T-helper 1 cell (primary cell): ENCODE data around the gene OPTN.
"Not testable (repeated sequence)": the region's sequence is repeated elsewhere in the genome, so short reads cannot be mapped to it uniquely, and the experiment has no call there.

Source experiments
- DNase-seq, 5 donors: peaks; one replicate each; pipeline ENCODE4 v3.0.0-alpha.2; 2012 to 2020

OPTN gene

GRCh38 chr10:13091801-13092200 is 8.2 kb upstream of the OPTN start:
- DNase-seq: no peak

DNA sequence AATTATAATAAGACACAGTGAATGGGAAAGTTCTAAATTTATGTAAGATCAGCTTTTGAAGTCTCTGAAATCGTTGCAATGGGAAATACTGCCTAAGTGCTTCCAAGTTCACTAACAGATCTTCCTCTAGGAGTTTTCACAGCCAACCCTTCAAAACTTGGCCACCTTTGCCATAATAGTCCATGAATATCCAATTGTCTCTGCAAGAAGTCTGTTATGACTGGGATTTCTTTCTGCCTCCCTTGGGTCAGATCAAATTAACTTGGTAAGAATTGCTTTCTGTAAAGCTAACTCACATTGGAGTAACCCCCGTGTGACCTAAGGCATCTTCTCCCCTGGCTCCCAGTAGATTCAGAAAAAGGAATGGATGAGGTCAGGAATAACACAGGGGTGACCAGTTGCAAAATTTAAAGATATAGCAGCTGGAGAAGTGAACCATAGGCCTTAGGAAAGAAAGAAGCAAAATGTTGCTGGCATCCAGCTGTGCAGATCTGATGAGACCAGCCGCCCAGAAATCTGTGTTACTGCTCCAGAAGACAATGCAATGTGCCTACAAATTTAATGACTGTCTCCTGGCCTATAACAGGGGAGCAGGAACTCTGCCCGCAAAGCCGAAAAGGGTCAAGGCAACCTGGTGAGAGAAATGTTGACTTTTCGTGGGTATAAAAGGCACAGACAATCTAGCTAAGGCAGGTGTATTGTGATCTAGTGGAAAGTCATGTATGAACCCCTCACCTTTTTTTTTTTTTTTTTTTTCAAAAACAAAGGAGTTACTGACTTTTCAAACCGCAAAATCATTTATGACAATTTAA is 7.5 kb upstream of the OPTN start:
- no peak for DNase-seq

GRCh38 chr10:13094082-13094481 is 5.9 kb upstream of the OPTN start:
- not testable (repeated sequence) for DNase-seq

- no peak for DNase-seq
Measured at GRCh38 chr10:13095094-13095493, 4.9 kb upstream of the OPTN start.

DNA sequence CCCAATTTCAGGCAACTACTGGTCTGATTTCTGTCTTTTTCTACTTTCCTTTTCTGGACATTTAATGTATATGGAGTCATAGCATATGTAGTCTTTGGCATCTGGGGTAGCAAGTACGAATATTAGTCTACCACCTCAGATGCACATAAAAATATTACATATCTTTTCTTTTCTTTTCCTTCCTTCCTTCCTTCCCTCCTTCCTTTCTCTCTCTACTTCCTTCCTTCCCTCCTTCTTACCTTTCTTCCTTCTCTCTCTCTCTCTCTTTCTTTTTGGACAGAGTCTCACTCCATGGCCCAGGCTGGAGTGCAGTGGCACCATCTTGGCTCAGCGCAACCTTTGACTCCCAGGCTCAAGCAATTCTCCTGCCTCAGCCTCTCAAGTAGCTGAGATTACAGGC is 4.0 kb upstream of the OPTN start:
- no peak for DNase-seq

GRCh38 chr10:13099144-13099665 is 758 bp upstream of the OPTN start:
- DNase-seq: peak; percentile 19 to 74 (median 27)

DNA sequence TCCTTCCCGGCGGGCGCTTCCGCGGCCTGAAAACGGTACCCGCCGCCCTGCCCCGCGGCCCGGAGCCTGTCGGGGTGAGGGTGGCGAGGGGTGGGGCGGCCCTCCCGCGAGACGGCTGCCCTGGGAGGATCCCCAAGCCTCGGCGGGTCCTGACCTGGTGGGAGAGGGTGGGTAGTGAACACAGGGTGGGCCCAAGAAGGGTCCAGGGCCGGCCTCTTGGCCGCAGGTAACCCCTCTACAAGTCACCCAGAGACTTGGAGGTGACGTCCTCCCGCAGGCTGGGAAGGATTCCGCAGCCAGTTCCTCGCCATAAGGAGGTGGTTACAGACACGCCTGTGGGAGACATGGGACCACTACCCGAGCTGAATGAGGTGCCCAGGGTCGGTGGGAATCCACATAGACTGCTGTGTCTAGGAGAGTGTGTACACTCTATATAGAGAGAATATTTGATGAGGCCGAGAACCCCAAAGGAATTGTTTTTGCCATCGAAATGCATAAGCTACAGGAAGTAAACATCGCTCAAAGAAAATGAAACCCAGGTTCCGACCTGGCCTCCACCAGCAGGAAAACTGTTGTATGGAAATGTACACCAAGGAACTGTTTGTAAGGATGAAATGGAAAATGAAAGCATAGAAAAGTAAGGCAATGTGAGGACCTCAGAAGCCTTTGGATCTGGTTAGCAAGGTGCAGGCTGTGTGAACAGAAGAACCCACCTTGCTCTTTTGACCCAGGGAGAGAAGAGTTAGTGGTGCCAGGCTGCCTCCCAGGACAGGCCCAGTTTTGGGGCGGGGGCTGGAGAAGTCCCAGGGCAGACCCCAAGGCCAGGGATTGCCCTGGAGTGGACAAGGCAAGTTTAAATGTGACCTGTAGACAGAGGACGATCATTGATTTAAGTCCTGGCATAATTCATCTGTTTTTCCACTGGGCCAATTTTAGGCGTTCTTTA is 659 bp downstream of the OPTN start:
- peak in 3 of 5 donors; percentile 20 to 26 (median 24) for DNase-seq

DNA sequence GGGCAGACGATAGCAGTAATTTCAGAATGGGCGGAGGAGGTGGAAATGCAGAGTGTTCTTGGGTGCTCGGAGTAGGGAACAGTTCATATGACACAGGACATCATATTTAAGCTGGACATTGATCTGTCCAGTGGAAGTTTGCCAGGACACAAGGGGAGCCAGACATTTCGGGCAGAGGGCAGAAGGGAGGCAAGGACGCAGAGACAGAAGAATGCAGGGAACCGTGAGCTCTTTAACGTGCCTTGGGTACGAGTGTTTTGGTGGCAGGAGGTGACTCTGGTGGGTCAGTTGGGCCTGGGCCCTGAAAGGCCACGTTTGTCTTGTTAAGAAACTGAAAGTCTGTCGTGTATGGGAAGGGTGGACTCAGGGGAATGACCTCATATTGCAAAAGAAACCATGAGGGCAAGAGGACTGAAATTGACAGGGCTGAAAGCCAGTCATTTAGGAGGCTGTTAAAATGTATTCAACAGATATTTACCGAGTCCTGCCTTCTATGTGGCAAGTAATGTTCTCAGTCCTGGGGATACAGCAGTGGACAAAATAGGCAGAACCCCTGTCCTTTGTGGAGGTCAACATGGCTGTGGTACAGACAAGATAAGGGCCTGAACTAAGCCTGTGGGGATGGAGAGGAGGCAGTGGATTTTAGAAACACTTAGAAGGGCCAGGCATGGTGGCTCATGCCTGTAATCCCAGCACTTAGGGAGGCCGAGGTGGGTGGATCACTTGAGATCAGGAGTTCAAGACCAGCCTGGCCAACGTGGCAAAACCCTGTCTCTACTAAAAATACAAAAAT is 2.2 kb downstream of the OPTN start:
- no peak for DNase-seq

GRCh38 chr10:13103554-13103953 is 3.6 kb downstream of the OPTN start:
- no peak for DNase-seq

GRCh38 chr10:13104697-13105096 is 4.7 kb downstream of the OPTN start:
- DNase-seq: no peak

GRCh38 chr10:13105184-13105583 is 5.2 kb downstream of the OPTN start:
- no peak for DNase-seq

- DNase-seq: no peak
Measured at GRCh38 chr10:13106387-13107045, 6.6 kb downstream of the OPTN start.

DNA sequence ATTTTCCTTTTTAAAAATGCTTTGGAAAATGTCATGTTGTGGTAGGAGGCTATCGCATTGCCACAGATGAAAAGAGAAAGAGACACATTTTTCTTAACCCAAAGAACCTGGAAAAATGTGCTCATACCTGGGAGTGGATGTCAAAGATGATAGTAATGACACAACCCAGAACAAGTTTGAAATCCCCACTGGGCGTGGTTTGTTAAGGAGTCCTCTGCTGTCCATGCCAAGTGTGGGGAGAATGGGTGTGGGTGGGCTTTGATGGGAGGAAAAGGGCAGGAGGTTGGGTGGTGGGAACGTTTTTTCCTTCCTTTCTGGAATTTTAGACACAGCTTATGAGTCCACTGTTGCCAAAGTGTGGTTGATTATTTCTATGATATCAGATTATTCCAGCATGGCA is 10.9 kb downstream of the OPTN start:
- no peak for DNase-seq

DNA sequence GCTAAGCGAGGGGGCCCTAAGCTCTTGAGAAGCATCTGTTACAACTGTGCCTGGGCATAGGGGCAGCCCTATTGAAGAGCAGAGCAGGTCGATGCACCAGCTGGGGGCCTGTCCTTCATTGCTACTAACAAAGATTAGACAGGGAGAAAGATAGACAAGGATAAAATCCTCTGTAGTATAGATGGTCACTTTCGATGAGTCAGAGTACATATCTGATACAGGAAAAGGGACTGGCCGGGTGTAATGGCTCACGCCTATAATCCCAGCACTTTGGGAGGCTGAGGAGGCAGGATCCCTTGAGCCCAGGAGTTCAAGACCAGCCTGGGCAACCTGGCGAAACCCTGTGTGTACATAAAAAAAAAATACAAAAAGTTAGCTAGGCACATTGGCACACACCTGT is 13.6 kb downstream of the OPTN start:
- DNase-seq: no peak

GRCh38 chr10:13115832-13116803 is 16.2 kb downstream of the OPTN start:
- DNase-seq: peak in 1 of 5 donors; percentile 20

DNA sequence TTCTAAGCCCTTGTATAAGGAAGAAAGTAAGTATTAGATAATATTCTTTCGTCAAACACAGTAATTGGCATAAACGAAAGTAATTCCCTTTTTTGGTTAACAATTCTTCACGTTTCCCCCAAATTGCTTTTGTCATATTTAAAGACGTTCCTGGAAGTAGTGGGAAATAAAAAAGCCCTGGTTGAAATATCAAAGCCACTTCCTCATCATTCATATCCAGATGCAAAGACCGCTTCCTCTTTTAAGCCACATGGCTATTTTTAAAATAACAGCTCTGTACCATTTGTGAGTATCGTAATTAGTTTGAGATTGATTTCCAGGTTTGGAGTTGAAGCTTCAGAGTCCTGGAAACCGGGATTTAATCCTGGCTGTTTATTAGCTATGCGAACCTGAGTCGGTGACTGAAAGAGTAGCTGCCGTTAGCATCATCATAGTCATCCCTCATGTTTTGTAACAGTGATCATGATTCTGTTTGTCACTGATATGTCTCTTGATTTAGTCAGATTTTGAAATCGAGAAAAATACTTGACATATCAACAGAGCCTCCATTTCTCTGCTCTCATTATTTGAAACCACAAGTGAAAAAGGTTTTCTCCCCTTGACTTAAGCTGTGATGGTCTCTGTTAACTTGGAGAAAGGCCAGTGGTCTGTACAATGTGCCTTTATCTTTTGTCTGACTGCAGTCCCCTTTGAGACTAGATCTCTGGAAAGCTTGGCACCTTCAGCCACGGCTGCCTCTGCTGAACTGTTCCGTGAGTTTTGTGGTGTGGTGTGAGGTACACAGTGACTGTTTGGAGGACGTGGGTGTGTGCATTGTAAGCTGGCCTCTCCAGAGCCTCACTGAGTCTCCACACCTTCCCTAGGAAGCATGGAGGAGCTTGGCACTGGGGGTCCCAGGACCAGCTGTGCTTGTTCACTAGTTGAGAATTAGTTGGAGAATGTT is 18.1 kb downstream of the OPTN start:
- no peak for DNase-seq

- DNase-seq: no peak
Measured at GRCh38 chr10:13118784-13119410, 18.9 kb downstream of the OPTN start.

DNA sequence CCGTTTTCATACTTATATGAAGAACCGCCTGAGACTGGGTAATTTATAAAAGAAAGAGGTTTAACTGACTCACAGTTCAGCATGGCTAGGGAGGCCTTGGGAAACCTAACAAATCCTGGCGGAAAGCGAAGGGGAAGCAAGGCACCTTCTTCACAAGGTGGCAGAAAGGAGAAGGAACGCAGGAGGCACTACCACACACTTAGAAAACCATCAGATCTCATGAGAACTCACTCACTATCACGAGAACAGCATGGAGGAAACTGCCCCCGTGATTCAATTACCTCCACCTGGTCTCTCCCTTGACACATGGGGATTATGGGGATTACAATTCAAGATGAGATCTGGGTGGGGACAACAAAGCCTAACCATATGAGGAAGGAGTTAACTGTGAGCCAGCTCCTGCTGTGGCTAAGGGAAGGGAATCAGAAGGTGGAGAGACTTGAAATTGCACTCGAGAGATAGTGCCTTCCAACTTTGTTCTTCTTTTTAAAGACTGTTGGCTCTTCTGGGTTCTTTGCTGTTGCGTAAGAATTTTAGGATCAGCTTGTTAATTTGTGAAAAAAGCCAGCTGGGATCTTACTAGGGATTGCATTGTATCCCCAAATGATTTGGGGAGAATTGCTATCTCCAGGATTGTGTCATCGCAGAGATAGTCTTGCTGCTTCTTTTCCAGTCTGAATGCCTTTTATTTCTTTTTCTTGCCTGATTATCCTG is 21.0 kb downstream of the OPTN start:
- no peak for DNase-seq

GRCh38 chr10:13121500-13121854 is 21.5 kb downstream of the OPTN start:
- DNase-seq: no peak
